Measurements from ENCODE around the gene EIF2A. TPM values are rescaled to one million over a fixed set of nuclear protein-coding genes. Genes with fewer than 3 reads are reported as not detected.

Gene EIF2A
- polyA plus RNA-seq, 2 of the 4 experiments (the other 2 are of a cell fraction) = 105 to 141 TPM

DNA sequence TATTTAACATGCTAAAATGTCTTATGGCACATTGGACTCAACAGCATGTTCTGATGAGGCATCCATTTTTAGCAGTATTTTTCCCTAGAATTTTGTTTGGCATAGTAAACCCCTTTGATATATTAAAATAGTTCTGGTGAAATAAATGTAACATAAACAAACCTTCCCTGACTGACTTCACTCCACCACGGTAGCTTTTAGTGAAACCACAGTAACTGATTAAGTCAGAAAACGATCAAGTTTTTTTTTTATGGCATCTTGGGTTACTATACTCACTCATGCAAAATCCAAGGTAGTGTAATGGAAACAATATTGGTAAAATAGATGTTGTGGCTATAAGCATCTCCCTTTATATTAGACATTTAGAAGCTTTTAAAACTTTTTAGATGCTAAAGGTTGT is 3.1 kb upstream of the EIF2A start:
- DNase-seq (ENCODE audit: low read depth in 1 of 2, low spot score in 1 of 2) (no peak), FAIRE-seq (no peak), ATAC-seq (no peak)
- Histone ChIP-seq H3K4me1 (peaks cover 20% of the 10 kb centered on the region), H3K9me3 (no peaks in the 10 kb centered on the region), H3K4me3 (no peak overlapping the region), H3K4me2 (peak overlapping the region; percentile 82; the same call in 1 of the 3 replicates), H3K27ac (no peak overlapping the region)
- ChIA-PET POLR2A (no interaction called here), CTCF (no interaction called here)
- TF ChIP-seq, protein P1, sequence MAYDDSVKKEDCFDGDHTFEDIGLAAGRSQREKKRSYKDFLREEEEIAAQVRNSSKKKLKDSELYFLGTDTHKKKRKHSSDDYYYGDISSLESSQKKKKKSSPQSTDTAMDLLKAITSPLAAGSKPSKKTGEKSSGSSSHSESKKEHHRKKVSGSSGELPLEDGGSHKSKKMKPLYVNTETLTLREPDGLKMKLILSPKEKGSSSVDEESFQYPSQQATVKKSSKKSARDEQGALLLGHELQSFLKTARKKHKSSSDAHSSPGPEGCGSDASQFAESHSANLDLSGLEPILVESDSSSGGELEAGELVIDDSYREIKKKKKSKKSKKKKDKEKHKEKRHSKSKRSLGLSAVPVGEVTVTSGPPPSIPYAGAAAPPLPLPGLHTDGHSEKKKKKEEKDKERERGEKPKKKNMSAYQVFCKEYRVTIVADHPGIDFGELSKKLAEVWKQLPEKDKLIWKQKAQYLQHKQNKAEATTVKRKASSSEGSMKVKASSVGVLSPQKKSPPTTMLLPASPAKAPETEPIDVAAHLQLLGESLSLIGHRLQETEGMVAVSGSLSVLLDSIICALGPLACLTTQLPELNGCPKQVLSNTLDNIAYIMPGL (CRISPR knock-in tag; IDR thresholded peaks at IDR 0.05; ENCODE audit: borderline replicate concordance) = 0 out of 2 replicates have a peak, but pooled peaks have one; percentile 8
- TF ChIP-seq KDM5A (IDR thresholded peaks at IDR 0.05) = no peak
- 90% methylated on average over 2 of the region's 2 CpGs for WGBS (ENCODE audit: missing lambda C conversion rate)

DNA sequence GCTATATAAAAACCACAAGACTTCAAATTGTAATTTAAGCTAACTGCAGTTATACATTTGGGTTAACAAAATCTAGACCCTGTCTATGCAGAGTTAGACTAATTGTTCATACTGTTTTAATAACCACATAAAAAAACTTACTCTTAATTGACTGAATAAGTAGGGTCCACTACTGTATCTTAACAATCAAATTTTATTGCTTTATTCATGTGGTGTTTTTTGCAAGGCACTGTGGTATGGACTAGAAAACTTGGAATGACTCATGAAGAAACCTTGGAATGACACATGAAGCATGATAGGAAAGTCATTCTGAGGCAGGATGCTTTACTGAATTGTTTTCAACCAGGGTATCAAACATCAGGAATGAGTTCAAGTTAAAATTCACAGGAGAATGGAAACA is 2.5 kb upstream of the EIF2A start:
- Histone ChIP-seq H3K4me2 (peak overlapping the region; percentile 82), H3K27ac (no peak overlapping the region), H3K4me1 (peaks cover 20% of the 10 kb centered on the region), H3K9me3 (no peaks in the 10 kb centered on the region), H3K4me3 (0 out of 3 replicates have a peak overlapping the region, but pooled peaks have one; percentile 94)
- CTCF ChIA-PET = interaction anchor here (0.6 to 1.2 kb wide), 3 partner anchors 91 to 306 kb away, joined by 3 to 6 read pairs (median 4); no protein-coding TSS in a partner anchor
- POLR2A ChIA-PET = no interaction called here
- no peak for DNase-seq (ENCODE audit: low read depth in 1 of 2, low spot score in 1 of 2)
- no peak for FAIRE-seq
- ATAC-seq = no peak
- TF ChIP-seq SMC3 (IDR thresholded peaks at IDR 0.05) = no peak
- no peak for TF ChIP-seq RFX5 (IDR thresholded peaks at IDR 0.05)
- no peak for TF ChIP-seq FOSL2 (IDR thresholded peaks at IDR 0.05)
- TF ChIP-seq FOSL2 (CRISPR knock-in tag; IDR thresholded peaks at IDR 0.05) = peak; percentile 54
- TF ChIP-seq HOXB5 (CRISPR knock-in tag; IDR thresholded peaks at IDR 0.05) = no peak
- TF ChIP-seq, protein P2, sequence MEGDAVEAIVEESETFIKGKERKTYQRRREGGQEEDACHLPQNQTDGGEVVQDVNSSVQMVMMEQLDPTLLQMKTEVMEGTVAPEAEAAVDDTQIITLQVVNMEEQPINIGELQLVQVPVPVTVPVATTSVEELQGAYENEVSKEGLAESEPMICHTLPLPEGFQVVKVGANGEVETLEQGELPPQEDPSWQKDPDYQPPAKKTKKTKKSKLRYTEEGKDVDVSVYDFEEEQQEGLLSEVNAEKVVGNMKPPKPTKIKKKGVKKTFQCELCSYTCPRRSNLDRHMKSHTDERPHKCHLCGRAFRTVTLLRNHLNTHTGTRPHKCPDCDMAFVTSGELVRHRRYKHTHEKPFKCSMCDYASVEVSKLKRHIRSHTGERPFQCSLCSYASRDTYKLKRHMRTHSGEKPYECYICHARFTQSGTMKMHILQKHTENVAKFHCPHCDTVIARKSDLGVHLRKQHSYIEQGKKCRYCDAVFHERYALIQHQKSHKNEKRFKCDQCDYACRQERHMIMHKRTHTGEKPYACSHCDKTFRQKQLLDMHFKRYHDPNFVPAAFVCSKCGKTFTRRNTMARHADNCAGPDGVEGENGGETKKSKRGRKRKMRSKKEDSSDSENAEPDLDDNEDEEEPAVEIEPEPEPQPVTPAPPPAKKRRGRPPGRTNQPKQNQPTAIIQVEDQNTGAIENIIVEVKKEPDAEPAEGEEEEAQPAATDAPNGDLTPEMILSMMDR (IDR thresholded peaks at IDR 0.05) = no peak
- TF ChIP-seq RARB (CRISPR knock-in tag; IDR thresholded peaks at IDR 0.05) = no peak
- TF ChIP-seq CHD4 (IDR thresholded peaks at IDR 0.05; ENCODE audit: borderline replicate concordance) = no peak
- no peak for TF ChIP-seq EP300 (IDR thresholded peaks at IDR 0.05)

DNA sequence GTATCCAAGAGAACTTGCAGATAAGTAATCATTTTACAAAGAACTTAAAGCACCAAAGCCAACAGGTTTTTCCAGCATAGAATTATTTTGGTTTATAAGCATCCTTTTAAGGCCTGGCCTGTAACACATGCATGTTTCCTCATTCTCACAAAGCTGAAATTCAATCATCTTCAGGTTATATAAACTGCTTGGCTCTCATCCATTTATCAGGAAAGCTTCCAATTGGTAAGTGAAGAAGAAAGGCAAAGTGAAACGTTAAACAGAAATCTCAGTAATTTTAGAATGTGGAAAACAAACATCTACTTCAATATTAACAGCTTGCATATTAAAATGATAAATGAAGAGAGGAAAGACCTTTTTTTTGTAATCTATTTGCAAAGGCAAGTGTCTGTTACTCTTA is 1.9 kb upstream of the EIF2A start:
- H3K4me3 ChIP-seq = peak overlapping the region; percentile 94
- H3K4me1 ChIP-seq = peaks cover 20% of the 10 kb centered on the region
- 2% methylated on average over 1 of the region's 1 CpG for WGBS (ENCODE audit: missing lambda C conversion rate)
- peak overlapping the region; percentile 82 for H3K4me2 ChIP-seq
- CTCF ChIA-PET = interaction anchor here (0.9 to 1.3 kb wide), 5 partner anchors 10 to 608 kb away, joined by 3 to 6 read pairs (median 3); no protein-coding TSS in a partner anchor
- no peaks in the 10 kb centered on the region for H3K9me3 ChIP-seq
- ATAC-seq (no peak), FAIRE-seq (no peak), DNase-seq (ENCODE audit: low read depth in 1 of 2, low spot score in 1 of 2) (no peak)
- TF ChIP-seq CBX8 (IDR thresholded peaks at IDR 0.05) = no peak
- TF ChIP-seq, protein P3, sequence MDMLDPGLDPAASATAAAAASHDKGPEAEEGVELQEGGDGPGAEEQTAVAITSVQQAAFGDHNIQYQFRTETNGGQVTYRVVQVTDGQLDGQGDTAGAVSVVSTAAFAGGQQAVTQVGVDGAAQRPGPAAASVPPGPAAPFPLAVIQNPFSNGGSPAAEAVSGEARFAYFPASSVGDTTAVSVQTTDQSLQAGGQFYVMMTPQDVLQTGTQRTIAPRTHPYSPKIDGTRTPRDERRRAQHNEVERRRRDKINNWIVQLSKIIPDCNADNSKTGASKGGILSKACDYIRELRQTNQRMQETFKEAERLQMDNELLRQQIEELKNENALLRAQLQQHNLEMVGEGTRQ (IDR thresholded peaks at IDR 0.05) = no peak
- no peak for TF ChIP-seq ZC3H11A (IDR thresholded peaks at IDR 0.05)
- no peak for TF ChIP-seq MAFK (IDR thresholded peaks at IDR 0.05; ENCODE audit: partially characterized antibody)
- TF ChIP-seq, protein P4, sequence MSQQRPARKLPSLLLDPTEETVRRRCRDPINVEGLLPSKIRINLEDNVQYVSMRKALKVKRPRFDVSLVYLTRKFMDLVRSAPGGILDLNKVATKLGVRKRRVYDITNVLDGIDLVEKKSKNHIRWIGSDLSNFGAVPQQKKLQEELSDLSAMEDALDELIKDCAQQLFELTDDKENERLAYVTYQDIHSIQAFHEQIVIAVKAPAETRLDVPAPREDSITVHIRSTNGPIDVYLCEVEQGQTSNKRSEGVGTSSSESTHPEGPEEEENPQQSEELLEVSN (IDR thresholded peaks at IDR 0.05; ENCODE audit: borderline replicate concordance, low read depth) = no peak
- no peak for TF ChIP-seq BHLHE40 (IDR thresholded peaks at IDR 0.05; ENCODE audit: low read depth, low read length)
- TF ChIP-seq POLR2AphosphoS2 (conservative IDR thresholded peaks at IDR 0.05; ENCODE audit: low read length) = no peak
- TF ChIP-seq CHD4 (IDR thresholded peaks at IDR 0.05; ENCODE audit: borderline replicate concordance) = no peak
- POLR2A ChIA-PET = no interaction called here
- no peak overlapping the region; a peak in 1 of 6 replicates for H3K27ac ChIP-seq
